ENCODE data around the gene CFAP74.
A peak's percentile ranks its signal among the peaks of the same experiment; 100 is the strongest.

Gene CFAP74

GRCh38 chr1:2003541-2004131 is at the start of gene CFAP74:
Gene CFAP74, minus strand, starts transcription at chr1:2003786. Its CDS starts 12,830 bp downstream, at chr1:1990956.
- Histone ChIP-seq H3K36me3 (ENCODE audit: control insufficient read depth, insufficient read depth, low read length) (no peaks in the 10 kb centered on the region), H3K9ac (ENCODE audit: low read length) (no peak within 1 kb of the TSS), H3K27ac (ENCODE audit: low read depth, low read length) (no peak within 1 kb of the TSS), H3K4me1 (ENCODE audit: control insufficient read depth, insufficient read depth, low read length) (no peaks in the 10 kb centered on the region), H3K27me3 (ENCODE audit: control insufficient read depth, insufficient read depth, low read length) (peaks cover 5% of the 10 kb centered on the region), H3K4me3 (ENCODE audit: low read length) (no peak within 1 kb of the TSS)

GRCh38 chr1:2053217-2053616 is 49.6 kb upstream of the CFAP74 start:
- no peak overlapping the region for H3K27ac ChIP-seq (ENCODE audit: low read depth, low read length)
- no peaks in the 10 kb centered on the region for H3K36me3 ChIP-seq (ENCODE audit: control insufficient read depth, insufficient read depth, low read length)
- H3K4me3 ChIP-seq (ENCODE audit: low read length): no peak overlapping the region
- H3K27me3 ChIP-seq (ENCODE audit: control insufficient read depth, insufficient read depth, low read length): peaks cover 3% of the 10 kb centered on the region
- no peak overlapping the region for H3K9ac ChIP-seq (ENCODE audit: low read length)
- H3K4me1 ChIP-seq (ENCODE audit: control insufficient read depth, insufficient read depth, low read length): no peaks in the 10 kb centered on the region

- Histone ChIP-seq H3K4me3 (ENCODE audit: low read length) (no peak overlapping the region), H3K27ac (ENCODE audit: low read depth, low read length) (no peak overlapping the region), H3K36me3 (ENCODE audit: control insufficient read depth, insufficient read depth, low read length) (no peaks in the 10 kb centered on the region), H3K27me3 (ENCODE audit: control insufficient read depth, insufficient read depth, low read length) (peaks cover 4% of the 10 kb centered on the region), H3K4me1 (ENCODE audit: control insufficient read depth, insufficient read depth, low read length) (no peaks in the 10 kb centered on the region), H3K9ac (ENCODE audit: low read length) (no peak overlapping the region)
Observed at GRCh38 chr1:2052756-2053155, 49.2 kb upstream of the CFAP74 start.

GRCh38 chr1:2052054-2052679 is 48.6 kb upstream of the CFAP74 start:
- no peak overlapping the region for H3K9ac ChIP-seq (ENCODE audit: low read length)
- H3K27ac ChIP-seq (ENCODE audit: low read depth, low read length): no peak overlapping the region
- H3K27me3 ChIP-seq (ENCODE audit: control insufficient read depth, insufficient read depth, low read length): peaks cover 5% of the 10 kb centered on the region
- H3K36me3 ChIP-seq (ENCODE audit: control insufficient read depth, insufficient read depth, low read length): no peaks in the 10 kb centered on the region
- no peak overlapping the region for H3K4me3 ChIP-seq (ENCODE audit: low read length)
- no peaks in the 10 kb centered on the region for H3K4me1 ChIP-seq (ENCODE audit: control insufficient read depth, insufficient read depth, low read length)

- Histone ChIP-seq H3K4me3 (ENCODE audit: low read length) (peak overlapping the region; percentile 61), H3K36me3 (ENCODE audit: control insufficient read depth, insufficient read depth, low read length) (no peaks in the 10 kb centered on the region), H3K9ac (ENCODE audit: low read length) (no peak overlapping the region), H3K27me3 (ENCODE audit: control insufficient read depth, insufficient read depth, low read length) (peaks cover 9% of the 10 kb centered on the region), H3K4me1 (ENCODE audit: control insufficient read depth, insufficient read depth, low read length) (no peaks in the 10 kb centered on the region), H3K27ac (ENCODE audit: low read depth, low read length) (no peak overlapping the region)
Observed at GRCh38 chr1:2050793-2051682, 47.5 kb upstream of the CFAP74 start.

GRCh38 chr1:2050461-2050792 is 46.8 kb upstream of the CFAP74 start:
- H3K9ac ChIP-seq (ENCODE audit: low read length): no peak overlapping the region
- H3K27me3 ChIP-seq (ENCODE audit: control insufficient read depth, insufficient read depth, low read length): peaks cover 13% of the 10 kb centered on the region
- peak overlapping the region; percentile 61 for H3K4me3 ChIP-seq (ENCODE audit: low read length)
- H3K36me3 ChIP-seq (ENCODE audit: control insufficient read depth, insufficient read depth, low read length): no peaks in the 10 kb centered on the region
- H3K27ac ChIP-seq (ENCODE audit: low read depth, low read length): no peak overlapping the region
- H3K4me1 ChIP-seq (ENCODE audit: control insufficient read depth, insufficient read depth, low read length): no peaks in the 10 kb centered on the region

GRCh38 chr1:2049718-2050431 is 46.3 kb upstream of the CFAP74 start, which contains the start of gene PRKCZ:
Gene PRKCZ, plus strand, starts transcription at chr1:2050411. Its CDS starts 220 bp downstream, at chr1:2050631.
- no peak within 1 kb of the TSS for H3K9ac ChIP-seq (ENCODE audit: low read length)
- H3K36me3 ChIP-seq (ENCODE audit: control insufficient read depth, insufficient read depth, low read length): no peaks in the 10 kb centered on the region
- H3K4me1 ChIP-seq (ENCODE audit: control insufficient read depth, insufficient read depth, low read length): no peaks in the 10 kb centered on the region
- H3K27ac ChIP-seq (ENCODE audit: low read depth, low read length): no peak within 1 kb of the TSS
- H3K27me3 ChIP-seq (ENCODE audit: control insufficient read depth, insufficient read depth, low read length): peaks cover 14% of the 10 kb centered on the region
- H3K4me3 ChIP-seq (ENCODE audit: low read length): peak within 1 kb of the TSS; percentile 70

- H3K27ac ChIP-seq (ENCODE audit: low read depth, low read length): no peak overlapping the region
- H3K4me3 ChIP-seq (ENCODE audit: low read length): peak overlapping the region; percentile 70
- H3K27me3 ChIP-seq (ENCODE audit: control insufficient read depth, insufficient read depth, low read length): peaks cover 14% of the 10 kb centered on the region
- no peaks in the 10 kb centered on the region for H3K4me1 ChIP-seq (ENCODE audit: control insufficient read depth, insufficient read depth, low read length)
- no peak overlapping the region for H3K9ac ChIP-seq (ENCODE audit: low read length)
- no peaks in the 10 kb centered on the region for H3K36me3 ChIP-seq (ENCODE audit: control insufficient read depth, insufficient read depth, low read length)
Observed at GRCh38 chr1:2049225-2049717, 45.7 kb upstream of the CFAP74 start.

GRCh38 chr1:2047749-2048729 is 44.5 kb upstream of the CFAP74 start:
- no peak overlapping the region for H3K4me3 ChIP-seq (ENCODE audit: low read length)
- H3K36me3 ChIP-seq (ENCODE audit: control insufficient read depth, insufficient read depth, low read length): no peaks in the 10 kb centered on the region
- no peak overlapping the region for H3K9ac ChIP-seq (ENCODE audit: low read length)
- H3K27ac ChIP-seq (ENCODE audit: low read depth, low read length): no peak overlapping the region
- no peaks in the 10 kb centered on the region for H3K4me1 ChIP-seq (ENCODE audit: control insufficient read depth, insufficient read depth, low read length)
- H3K27me3 ChIP-seq (ENCODE audit: control insufficient read depth, insufficient read depth, low read length): peaks cover 14% of the 10 kb centered on the region

- no peaks in the 10 kb centered on the region for H3K4me1 ChIP-seq (ENCODE audit: control insufficient read depth, insufficient read depth, low read length)
- no peak overlapping the region for H3K9ac ChIP-seq (ENCODE audit: low read length)
- no peak overlapping the region for H3K4me3 ChIP-seq (ENCODE audit: low read length)
- no peak overlapping the region for H3K27ac ChIP-seq (ENCODE audit: low read depth, low read length)
- peaks cover 14% of the 10 kb centered on the region for H3K27me3 ChIP-seq (ENCODE audit: control insufficient read depth, insufficient read depth, low read length)
- H3K36me3 ChIP-seq (ENCODE audit: control insufficient read depth, insufficient read depth, low read length): no peaks in the 10 kb centered on the region
Observed at GRCh38 chr1:2046953-2047748, 43.6 kb upstream of the CFAP74 start.

Measured in rectal smooth muscle tissue (tissue), 1 donor.